IPS-20b (cell line): Measurements from ENCODE around the gene BCKDK.

Source experiments
- H3K27ac ChIP-seq: one replicate; pipeline ENCODE4 v1.5.1; 2013; ENCODE audit warnings: low read length
- H3K27me3 ChIP-seq: 2 replicates; pipeline ENCODE4 v1.6.1; 2013; ENCODE audit warnings: mild to moderate bottlenecking, low read length, inconsistent platforms; ENCODE audit not compliant: insufficient read depth
- H3K36me3 ChIP-seq: 2 replicates; pipeline ENCODE4 v1.6.1; 2013; ENCODE audit warnings: low read depth, mild to moderate bottlenecking, inconsistent platforms, low read length, moderate library complexity; ENCODE audit not compliant: insufficient read depth
- H3K4me1 ChIP-seq: 2 replicates; pipeline ENCODE4 v1.6.1; 2013; ENCODE audit warnings: mild to moderate bottlenecking, control low read depth, inconsistent platforms, low read length, moderate library complexity; ENCODE audit not compliant: insufficient read depth
- H3K4me3 ChIP-seq: 2 replicates; pipeline ENCODE4 v1.5.1; 2013; ENCODE audit warnings: mild to moderate bottlenecking, low read length, inconsistent platforms
- H3K9ac ChIP-seq: 2 replicates; pipeline ENCODE4 v1.6.1; 2013; ENCODE audit warnings: low read depth, mild to moderate bottlenecking, inconsistent platforms, low read length, moderate library complexity
- H3K9me3 ChIP-seq: 2 replicates; pipeline ENCODE4 v1.6.1; 2013; ENCODE audit warnings: mild to moderate bottlenecking, low read depth, low read length, inconsistent platforms; ENCODE audit not compliant: insufficient read depth

The BCKDK gene

GRCh38 chr16:31107465-31107867 is 720 bp upstream of the BCKDK start:
- Histone ChIP-seq H3K36me3 (peaks cover 29% of the 10 kb centered on the region), H3K9ac (no peak overlapping the region), H3K4me3 (peak overlapping the region; percentile 78; the same call in 1 of the 2 replicates), H3K4me1 (no peaks in the 10 kb centered on the region), H3K27me3 (no peaks in the 10 kb centered on the region), H3K9me3 (no peaks in the 10 kb centered on the region), H3K27ac (no peak overlapping the region)

DNA sequence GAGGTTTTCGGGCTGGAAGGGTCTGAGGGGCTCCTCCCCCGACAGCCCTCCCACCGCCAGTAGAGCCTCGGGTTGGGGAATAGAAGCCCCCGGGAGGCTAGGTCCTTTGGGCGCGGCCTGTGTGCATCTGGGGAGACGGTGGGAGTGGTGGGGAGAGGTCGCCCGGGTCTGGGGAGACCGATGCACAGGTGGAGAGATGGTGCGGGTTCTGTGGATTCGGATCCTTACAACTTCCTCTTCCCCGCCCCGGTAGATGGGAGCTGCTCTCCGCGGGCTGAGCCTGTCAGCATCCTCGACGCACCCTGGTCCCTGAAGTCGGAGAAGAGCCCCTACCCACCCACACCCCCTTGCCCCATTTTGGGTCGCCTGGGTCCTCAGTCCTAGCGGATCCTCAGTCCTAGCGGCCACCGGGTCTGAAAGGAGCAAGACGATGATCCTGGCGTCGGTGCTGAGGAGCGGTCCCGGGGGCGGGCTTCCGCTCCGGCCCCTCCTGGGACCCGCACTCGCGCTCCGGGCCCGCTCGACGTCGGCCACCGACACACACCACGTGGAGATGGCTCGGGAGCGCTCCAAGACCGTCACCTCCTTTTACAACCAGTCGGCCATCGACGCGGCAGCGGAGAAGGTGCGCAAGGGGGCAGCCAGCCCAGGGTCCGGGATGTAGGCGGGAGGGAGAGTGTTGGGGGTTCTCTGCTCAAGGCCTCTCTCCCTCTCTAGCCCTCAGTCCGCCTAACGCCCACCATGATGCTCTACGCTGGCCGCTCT is 790 bp downstream of the BCKDK start:
- Histone ChIP-seq H3K9ac (peak overlapping the region; percentile 72), H3K4me1 (no peaks in the 10 kb centered on the region), H3K27ac (no peak overlapping the region)

GRCh38 chr16:31109622-31110021 is 1.4 kb downstream of the BCKDK start:
- no peaks in the 10 kb centered on the region for H3K27me3 ChIP-seq
- H3K4me1 ChIP-seq, result no peaks in the 10 kb centered on the region
- peaks cover 36% of the 10 kb centered on the region for H3K36me3 ChIP-seq
- no peak overlapping the region for H3K9ac ChIP-seq
- H3K4me3 ChIP-seq, result peak overlapping the region; percentile 78; the same call in 1 of the 2 replicates
- no peaks in the 10 kb centered on the region for H3K9me3 ChIP-seq
- H3K27ac ChIP-seq, result no peak overlapping the region

More for the DNA sequence above, 790 bp downstream of the BCKDK start:
- no peaks in the 10 kb centered on the region for H3K9me3 ChIP-seq
- H3K4me3 ChIP-seq, result peak overlapping the region; percentile 78
- peaks cover 36% of the 10 kb centered on the region for H3K36me3 ChIP-seq
- H3K27me3 ChIP-seq, result no peaks in the 10 kb centered on the region

- no peak overlapping the region for H3K4me3 ChIP-seq
- no peak overlapping the region for H3K27ac ChIP-seq
- H3K9me3 ChIP-seq, result no peaks in the 10 kb centered on the region
- H3K36me3 ChIP-seq, result peaks cover 36% of the 10 kb centered on the region
- H3K27me3 ChIP-seq, result no peaks in the 10 kb centered on the region
- no peaks in the 10 kb centered on the region for H3K4me1 ChIP-seq
- no peak overlapping the region for H3K9ac ChIP-seq
Observed at GRCh38 chr16:31110106-31111034, 2.2 kb downstream of the BCKDK start.

DNA sequence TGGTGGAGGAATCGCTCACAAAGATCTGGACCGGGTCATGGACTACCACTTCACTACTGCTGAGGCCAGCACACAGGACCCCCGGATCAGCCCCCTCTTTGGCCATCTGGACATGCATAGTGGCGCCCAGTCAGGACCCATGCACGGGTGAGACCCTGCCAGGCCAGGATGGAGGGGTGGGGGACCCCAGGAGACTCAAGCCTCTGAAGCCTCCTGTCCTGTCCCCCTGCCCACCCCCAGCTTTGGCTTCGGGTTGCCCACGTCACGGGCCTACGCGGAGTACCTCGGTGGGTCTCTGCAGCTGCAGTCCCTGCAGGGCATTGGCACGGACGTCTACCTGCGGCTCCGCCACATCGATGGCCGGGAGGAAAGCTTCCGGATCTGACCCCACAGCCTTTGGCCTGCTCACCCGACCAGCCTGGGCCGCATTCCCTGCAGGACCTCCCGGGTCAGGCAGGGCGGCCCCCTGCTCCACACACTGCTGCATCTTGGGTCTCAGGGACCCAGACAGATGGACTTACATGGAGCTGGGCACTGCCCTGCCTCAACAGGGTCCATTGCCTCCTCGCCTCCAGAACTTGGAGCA is 3.8 kb downstream of the BCKDK start:
- peaks cover 36% of the 10 kb centered on the region for H3K36me3 ChIP-seq
- H3K27me3 ChIP-seq, result no peaks in the 10 kb centered on the region
- no peaks in the 10 kb centered on the region for H3K4me1 ChIP-seq
- no peak overlapping the region for H3K27ac ChIP-seq
- no peaks in the 10 kb centered on the region for H3K9me3 ChIP-seq
- H3K4me3 ChIP-seq, result no peak overlapping the region
- no peak overlapping the region for H3K9ac ChIP-seq

DNA sequence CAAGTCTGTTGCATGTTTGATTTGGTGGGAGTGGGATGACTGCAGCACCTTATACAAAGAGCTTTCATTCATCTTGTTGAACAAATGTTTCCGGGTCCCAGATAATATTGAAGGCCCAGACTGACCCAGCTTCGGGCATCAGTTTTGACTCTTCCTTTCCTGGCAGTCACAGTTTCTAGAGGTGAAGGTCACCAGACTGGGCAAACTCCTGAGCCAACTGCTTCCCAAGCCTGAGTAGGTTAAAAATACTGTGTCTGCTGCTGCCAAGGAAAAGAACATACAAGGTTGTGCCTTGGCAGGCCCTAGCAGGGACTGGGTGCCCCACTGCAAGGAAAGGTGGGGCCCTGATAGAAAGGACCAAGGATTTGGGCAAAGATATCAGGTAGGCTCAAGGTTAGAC is 4.5 kb downstream of the BCKDK start:
- Histone ChIP-seq H3K36me3 (peaks cover 36% of the 10 kb centered on the region), H3K9ac (no peak overlapping the region), H3K9me3 (no peaks in the 10 kb centered on the region), H3K27ac (no peak overlapping the region), H3K4me3 (no peak overlapping the region), H3K4me1 (no peaks in the 10 kb centered on the region), H3K27me3 (no peaks in the 10 kb centered on the region)

- Histone ChIP-seq H3K9ac (no peak overlapping the region), H3K9me3 (no peaks in the 10 kb centered on the region), H3K4me3 (no peak overlapping the region), H3K4me1 (peaks cover 4% of the 10 kb centered on the region), H3K36me3 (peaks cover 36% of the 10 kb centered on the region), H3K27ac (no peak overlapping the region), H3K27me3 (no peaks in the 10 kb centered on the region)
Observed at GRCh38 chr16:31113121-31114120, 5.2 kb downstream of the BCKDK start.

DNA sequence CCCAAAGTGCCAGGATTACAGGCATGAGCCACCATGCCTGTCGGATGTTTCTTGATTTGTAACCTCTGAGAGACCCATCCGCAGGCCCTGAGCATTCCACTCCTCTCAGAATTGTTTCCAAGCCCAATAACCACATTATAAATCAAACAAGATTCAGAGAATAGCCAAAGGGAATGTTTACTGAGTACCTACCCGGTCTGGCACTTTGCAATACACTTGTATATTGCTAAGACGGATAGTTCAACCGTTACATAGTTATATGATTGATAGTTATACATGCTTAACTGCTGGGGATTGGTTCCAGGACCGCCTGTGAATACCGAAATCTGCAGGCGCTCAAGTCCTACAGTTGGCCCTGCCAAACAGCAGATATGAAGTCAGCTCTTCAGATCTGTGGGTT is 6.3 kb downstream of the BCKDK start:
- Histone ChIP-seq H3K9me3 (no peaks in the 10 kb centered on the region), H3K36me3 (peaks cover 44% of the 10 kb centered on the region), H3K4me3 (no peak overlapping the region), H3K4me1 (peaks cover 5% of the 10 kb centered on the region), H3K27ac (no peak overlapping the region), H3K27me3 (no peaks in the 10 kb centered on the region), H3K9ac (no peak overlapping the region)

- H3K27me3 ChIP-seq, result no peaks in the 10 kb centered on the region
- peak within 1 kb of the TSS; percentile 85 for H3K4me3 ChIP-seq
- H3K9me3 ChIP-seq, result no peaks in the 10 kb centered on the region
- peaks cover 5% of the 10 kb centered on the region for H3K4me1 ChIP-seq
- peak within 1 kb of the TSS; percentile 44 for H3K27ac ChIP-seq
- H3K9ac ChIP-seq, result peak within 1 kb of the TSS; percentile 81
- peaks cover 46% of the 10 kb centered on the region for H3K36me3 ChIP-seq
Observed at GRCh38 chr16:31117384-31118222, 9.4 kb downstream of the BCKDK start, which contains the start of gene KAT8. Gene KAT8 (plus strand): TSS chr16:31117664. CDS start chr16:31117682, 18 bp downstream.
